ENCODE data around the gene TMEM219. TPM values are rescaled to one million over a fixed set of nuclear protein-coding genes. Genes with fewer than 3 reads are reported as not detected.
"Not testable (repeated sequence)": the region's sequence is repeated elsewhere in the genome, so short reads cannot be mapped to it uniquely, and the experiment has no call there.

TMEM219 gene
- total and polyA plus RNA-seq, 4 donors, result 88.0 to 244 (median 152) TPM

- DNase-seq (peak; percentile 65 to 66), ATAC-seq (ENCODE audit: low FRiP score) (no peak)
- intact Hi-C loops (cut with DNase I), result no loop called here
- H3K4me1 ChIP-seq (ENCODE audit: control insufficient read depth in 1 of 2, insufficient read depth in 2 of 2, low read length in 2 of 2), result no peaks in the 10 kb centered on the region
- H3K9me3 ChIP-seq (ENCODE audit: control insufficient read depth, low read length), result no peaks in the 10 kb centered on the region
- no peaks in the 10 kb centered on the region for H3K36me3 ChIP-seq (ENCODE audit: control insufficient read depth in 1 of 2, insufficient read depth in 2 of 2, low read length in 1 of 2)
- H3K27ac ChIP-seq (ENCODE audit: low read depth in 1 of 2, low read length in 2 of 2), result no peak overlapping the region
- H3K27me3 ChIP-seq (ENCODE audit: control insufficient read depth in 1 of 2, insufficient read depth in 2 of 2, low read length in 1 of 2), result no peaks in the 10 kb centered on the region
- no peak overlapping the region for H3K4me3 ChIP-seq (ENCODE audit: low read length in 2 of 2)
- WGBS, 2 donors, result 63 to 66% methylated on average over 11 of the region's 11 CpGs
These were observed 17.8 kb upstream of the TMEM219 start for GRCh38 chr16:29943846-29944799.

DNA sequence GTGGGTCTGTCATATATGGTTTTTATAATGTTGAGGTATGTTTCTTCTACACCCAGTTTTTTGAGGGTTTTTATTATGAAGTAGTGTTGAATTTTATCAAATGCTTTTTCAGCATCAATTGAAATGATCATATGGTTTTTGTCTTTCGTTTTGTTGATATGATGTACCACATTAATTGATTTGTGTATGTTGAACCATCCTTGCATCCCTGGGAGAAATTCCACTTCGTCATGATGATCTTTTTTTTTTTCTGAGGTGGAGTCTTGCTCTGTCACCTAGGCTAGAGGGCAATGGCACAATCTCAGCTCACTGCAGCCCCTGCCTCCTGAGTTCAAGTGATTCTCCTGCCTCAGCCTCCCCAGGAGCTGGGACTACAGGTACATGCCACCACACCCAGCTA lies 14.0 kb upstream of the TMEM219 start:
- ATAC-seq (ENCODE audit: low FRiP score) (no peak), DNase-seq (no peak)
- Histone ChIP-seq H3K27me3 (ENCODE audit: control insufficient read depth in 1 of 2, insufficient read depth in 2 of 2, low read length in 1 of 2) (no peaks in the 10 kb centered on the region), H3K4me3 (ENCODE audit: low read length in 2 of 2) (no peak overlapping the region), H3K27ac (ENCODE audit: low read depth in 1 of 2, low read length in 2 of 2) (no peak overlapping the region), H3K9me3 (ENCODE audit: control insufficient read depth, low read length) (no peaks in the 10 kb centered on the region), H3K36me3 (ENCODE audit: control insufficient read depth in 1 of 2, insufficient read depth in 2 of 2, low read length in 1 of 2) (no peaks in the 10 kb centered on the region), H3K4me1 (ENCODE audit: control insufficient read depth in 1 of 2, insufficient read depth in 2 of 2, low read length in 2 of 2) (no peaks in the 10 kb centered on the region)
- 78 to 84% methylated on average over 2 of the region's 2 CpGs for WGBS, 2 donors
- intact Hi-C loops (cut with DNase I), result no loop called here

DNA sequence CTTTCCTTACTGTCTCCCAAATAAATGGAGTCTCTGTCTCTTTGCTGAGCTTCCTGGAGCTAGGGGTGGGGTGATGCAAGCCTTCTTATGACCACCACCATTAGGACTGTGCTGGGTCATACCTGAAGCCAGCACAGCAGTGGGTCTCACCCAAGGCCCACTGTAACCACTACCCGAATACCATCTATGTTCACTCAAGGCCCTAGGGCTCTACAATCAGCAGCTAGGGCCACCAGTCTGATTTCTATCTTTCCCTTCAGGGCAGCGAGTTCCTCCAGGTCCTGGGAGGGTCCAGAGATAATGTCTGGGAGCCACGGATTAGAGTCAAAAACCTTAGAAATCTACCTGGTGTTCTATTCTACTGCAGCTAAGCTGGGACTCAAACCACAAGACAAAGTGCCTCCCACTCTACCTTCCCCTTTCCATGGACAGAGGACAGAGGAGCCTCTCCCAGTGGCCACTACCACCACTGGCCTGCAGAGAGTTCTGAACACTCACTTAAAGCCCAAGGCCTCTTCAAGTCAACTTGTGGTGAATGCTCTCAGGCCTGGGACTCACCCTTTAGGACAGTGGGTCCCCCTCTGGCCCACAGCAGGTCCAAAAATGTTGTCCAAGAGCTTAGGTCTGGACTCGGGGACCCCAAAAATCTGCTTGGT lies 10.9 kb upstream of the TMEM219 start:
- 89 to 92% methylated on average over 4 of the region's 4 CpGs for WGBS, 2 donors
- ATAC-seq (ENCODE audit: low FRiP score) (no peak), DNase-seq (peak in 1 of 2 donors; percentile 10)
- intact Hi-C loops (cut with DNase I), result no loop called here
- no peak overlapping the region for H3K4me3 ChIP-seq (ENCODE audit: low read length in 2 of 2)
- H3K9me3 ChIP-seq (ENCODE audit: control insufficient read depth, low read length), result no peaks in the 10 kb centered on the region
- H3K27ac ChIP-seq (ENCODE audit: low read depth in 1 of 2, low read length in 2 of 2), result no peak overlapping the region
- no peaks in the 10 kb centered on the region for H3K36me3 ChIP-seq (ENCODE audit: control insufficient read depth in 1 of 2, insufficient read depth in 2 of 2, low read length in 1 of 2)
- no peaks in the 10 kb centered on the region for H3K27me3 ChIP-seq (ENCODE audit: control insufficient read depth in 1 of 2, insufficient read depth in 2 of 2, low read length in 1 of 2)
- H3K4me1 ChIP-seq (ENCODE audit: control insufficient read depth in 1 of 2, insufficient read depth in 2 of 2, low read length in 2 of 2), result no peaks in the 10 kb centered on the region

DNA sequence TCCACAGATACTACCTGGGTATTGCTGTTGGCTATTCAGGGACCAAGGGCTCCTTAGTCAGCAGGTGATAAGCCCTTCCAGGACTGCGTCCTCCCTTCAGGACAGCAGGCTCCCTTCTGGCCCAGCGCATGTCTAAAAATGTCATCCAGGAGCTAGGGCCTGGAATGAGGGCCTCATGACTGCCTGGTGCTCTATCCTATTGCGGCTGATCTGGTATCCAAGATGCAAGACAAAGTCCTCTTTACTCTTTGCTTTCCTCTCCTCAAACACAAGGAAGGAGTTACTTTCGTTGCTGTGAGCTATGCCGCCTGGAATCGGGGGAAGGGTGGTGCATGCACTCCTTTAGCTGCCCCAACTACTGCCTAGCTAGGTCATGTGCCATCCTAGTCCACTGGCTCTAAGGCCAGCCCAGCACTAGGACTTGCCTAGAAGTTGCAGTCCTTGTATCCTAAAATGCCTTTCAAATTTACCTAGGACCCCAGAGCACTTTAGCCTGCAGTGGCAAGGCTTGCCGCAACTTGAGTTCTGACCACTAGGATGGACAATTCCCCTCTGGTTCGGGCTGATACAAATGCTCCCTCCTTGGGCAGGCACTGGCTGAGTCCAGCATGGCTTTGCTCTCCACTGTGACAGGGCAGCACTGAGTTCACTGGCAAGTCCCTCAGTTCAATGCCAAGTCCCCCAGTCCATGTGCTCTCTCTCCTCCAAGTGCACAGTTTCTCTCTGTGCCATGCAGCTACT lies 10.1 kb upstream of the TMEM219 start:
- DNase-seq (peak in 1 of 2 donors; percentile 31), ATAC-seq (ENCODE audit: low FRiP score) (no peak)
- 82 to 86% methylated on average over 8 of the region's 8 CpGs for WGBS, 2 donors
- H3K4me3 ChIP-seq (ENCODE audit: low read length in 2 of 2), result no peak overlapping the region
- H3K36me3 ChIP-seq (ENCODE audit: control insufficient read depth in 1 of 2, insufficient read depth in 2 of 2, low read length in 1 of 2), result no peaks in the 10 kb centered on the region
- H3K27ac ChIP-seq (ENCODE audit: low read depth in 1 of 2, low read length in 2 of 2), result no peak overlapping the region
- no peaks in the 10 kb centered on the region for H3K9me3 ChIP-seq (ENCODE audit: control insufficient read depth, low read length)
- H3K27me3 ChIP-seq (ENCODE audit: control insufficient read depth in 1 of 2, insufficient read depth in 2 of 2, low read length in 1 of 2), result no peaks in the 10 kb centered on the region
- intact Hi-C loops (cut with DNase I), result no loop called here
- no peaks in the 10 kb centered on the region for H3K4me1 ChIP-seq (ENCODE audit: control insufficient read depth in 1 of 2, insufficient read depth in 2 of 2, low read length in 2 of 2)

GRCh38 chr16:29958756-29959155 lies 3.1 kb upstream of the TMEM219 start:
- 81 to 83% methylated on average over 5 of the region's 5 CpGs for WGBS, 2 donors
- Histone ChIP-seq H3K27me3 (ENCODE audit: control insufficient read depth in 1 of 2, insufficient read depth in 2 of 2, low read length in 1 of 2) (no peaks in the 10 kb centered on the region), H3K4me3 (ENCODE audit: low read length in 2 of 2) (no peak overlapping the region), H3K27ac (ENCODE audit: low read depth in 1 of 2, low read length in 2 of 2) (no peak overlapping the region), H3K9me3 (ENCODE audit: control insufficient read depth, low read length) (no peaks in the 10 kb centered on the region), H3K36me3 (ENCODE audit: control insufficient read depth in 1 of 2, insufficient read depth in 2 of 2, low read length in 1 of 2) (no peaks in the 10 kb centered on the region), H3K4me1 (ENCODE audit: control insufficient read depth in 1 of 2, insufficient read depth in 2 of 2, low read length in 2 of 2) (no peaks in the 10 kb centered on the region)
- intact Hi-C loops (cut with DNase I), result no loop called here
- DNase-seq, result peak in 1 of 2 donors; percentile 6
- no peak for ATAC-seq (ENCODE audit: low FRiP score)

DNA sequence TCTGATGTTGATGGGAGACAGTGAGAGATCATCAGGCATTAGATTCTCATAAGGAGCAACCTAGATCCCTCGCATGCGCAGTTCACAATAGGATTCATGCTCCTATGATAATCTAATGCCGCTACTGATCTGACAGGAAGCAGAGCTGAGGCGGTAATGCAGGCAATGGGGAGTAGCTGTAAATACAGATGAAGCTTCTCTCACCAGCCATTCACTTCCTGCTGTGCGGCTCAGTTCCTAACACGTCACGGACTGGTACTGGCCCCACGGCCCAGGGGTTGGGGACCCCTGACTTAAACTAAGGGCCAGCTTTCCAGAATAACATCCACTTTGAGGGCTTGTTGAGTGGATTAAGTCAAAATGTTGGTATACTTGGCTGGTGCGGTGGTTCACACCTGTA lies 2.6 kb upstream of the TMEM219 start:
- DNase-seq, result peak in 1 of 2 donors; percentile 61
- WGBS, 2 donors, result 83 to 88% methylated on average over 9 of the region's 9 CpGs
- Histone ChIP-seq H3K36me3 (ENCODE audit: control insufficient read depth in 1 of 2, insufficient read depth in 2 of 2, low read length in 1 of 2) (no peaks in the 10 kb centered on the region), H3K27ac (ENCODE audit: low read depth in 1 of 2, low read length in 2 of 2) (no peak overlapping the region), H3K4me3 (ENCODE audit: low read length in 2 of 2) (no peak overlapping the region), H3K27me3 (ENCODE audit: control insufficient read depth in 1 of 2, insufficient read depth in 2 of 2, low read length in 1 of 2) (no peaks in the 10 kb centered on the region), H3K4me1 (ENCODE audit: control insufficient read depth in 1 of 2, insufficient read depth in 2 of 2, low read length in 2 of 2) (no peaks in the 10 kb centered on the region), H3K9me3 (ENCODE audit: control insufficient read depth, low read length) (no peaks in the 10 kb centered on the region)
- no peak for ATAC-seq (ENCODE audit: low FRiP score)
- intact Hi-C loops (cut with DNase I), result no loop called here

GRCh38 chr16:29959821-29960220 lies 2.1 kb upstream of the TMEM219 start:
- H3K27me3 ChIP-seq (ENCODE audit: control insufficient read depth in 1 of 2, insufficient read depth in 2 of 2, low read length in 1 of 2); DNase-seq; H3K27ac ChIP-seq (ENCODE audit: low read depth in 1 of 2, low read length in 2 of 2); H3K9me3 ChIP-seq (ENCODE audit: control insufficient read depth, low read length); H3K4me3 ChIP-seq (ENCODE audit: low read length in 2 of 2); H3K36me3 ChIP-seq (ENCODE audit: control insufficient read depth in 1 of 2, insufficient read depth in 2 of 2, low read length in 1 of 2); ATAC-seq (ENCODE audit: low FRiP score); H3K4me1 ChIP-seq (ENCODE audit: control insufficient read depth in 1 of 2, insufficient read depth in 2 of 2, low read length in 2 of 2): not testable (repeated sequence)
- intact Hi-C loops (cut with DNase I), result loop anchor here (2.0 to 10.0 kb wide), 4 partner anchors 33 to 95 kb away; partner anchors contain the start of genes KCTD13 (in 2 of the 2), CDIPT (in 1 of the 2), HIRIP3 (in 1 of the 2) and INO80E (in 1 of the 2)
- WGBS, 2 donors, result 92 to 93% methylated on average over 4 of the region's 4 CpGs

DNA sequence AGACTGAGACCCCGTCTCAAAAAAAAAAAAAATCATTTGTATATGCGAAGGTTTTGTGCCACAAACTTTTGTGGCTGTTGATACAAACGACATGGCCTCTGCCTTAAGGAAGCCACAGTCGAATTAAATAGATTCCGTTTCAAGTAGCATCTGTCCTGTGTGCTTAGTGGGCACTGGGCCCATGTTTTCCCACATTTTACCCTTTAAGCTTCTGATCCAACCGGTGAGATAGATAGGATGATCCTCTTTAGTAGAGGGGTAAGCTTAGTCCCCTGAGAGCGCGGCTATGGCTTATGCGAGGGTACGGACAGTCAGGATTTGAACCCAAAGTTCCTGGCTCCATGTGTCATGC lies 776 bp upstream of the TMEM219 start:
- Histone ChIP-seq H3K27ac (ENCODE audit: low read depth in 1 of 2, low read length in 2 of 2) (peak overlapping the region in 1 of 2 donors; percentile 72), H3K27me3 (ENCODE audit: control insufficient read depth in 1 of 2, insufficient read depth in 2 of 2, low read length in 1 of 2) (no peaks in the 10 kb centered on the region), H3K4me3 (ENCODE audit: low read length in 2 of 2) (peak overlapping the region; percentile 18 to 72), H3K36me3 (ENCODE audit: control insufficient read depth in 1 of 2, insufficient read depth in 2 of 2, low read length in 1 of 2) (no peaks in the 10 kb centered on the region), H3K9me3 (ENCODE audit: control insufficient read depth, low read length) (no peaks in the 10 kb centered on the region), H3K4me1 (ENCODE audit: control insufficient read depth in 1 of 2, insufficient read depth in 2 of 2, low read length in 2 of 2) (no peaks in the 10 kb centered on the region)
- WGBS, 2 donors, result 58 to 66% methylated on average over 10 of the region's 10 CpGs
- intact Hi-C loops (cut with DNase I), result loop anchor here (2.0 to 10.0 kb wide), 4 partner anchors 34 to 96 kb away; partner anchors contain the start of genes KCTD13 (in 2 of the 2), CDIPT (in 1 of the 2), HIRIP3 (in 1 of the 2) and INO80E (in 1 of the 2)
- ATAC-seq (ENCODE audit: low FRiP score), result no peak
- DNase-seq, result peak in 1 of 2 donors; percentile 42
